Nephron progenitor cell (in vitro differentiated cells): ENCODE data around the gene AMDHD1.
"Not testable (repeated sequence)": the region's sequence is repeated elsewhere in the genome, so short reads cannot be mapped to it uniquely, and the experiment has no call there.

Experiments
- DNase-seq: peaks from one replicate; pipeline ENCODE4 v3.0.0; 2021
- H3K27ac Mint-ChIP-seq: 2 replicates; pipeline ENCODE4 v1.8.0; 2021; ENCODE audit warnings: mild to moderate bottlenecking, moderate library complexity, mixed read lengths
- H3K27me3 Mint-ChIP-seq: 2 replicates; pipeline ENCODE4 v1.8.0; 2021; ENCODE audit warnings: mild to moderate bottlenecking, low read depth, mixed read lengths; ENCODE audit not compliant: poor library complexity
- H3K36me3 Mint-ChIP-seq: 2 replicates; pipeline ENCODE4 v1.8.0; 2021; ENCODE audit warnings: low read depth, mixed read lengths
- H3K4me1 Mint-ChIP-seq: 2 replicates; pipeline ENCODE4 v1.8.0; 2021; ENCODE audit warnings: mixed read lengths
- H3K4me3 Mint-ChIP-seq: 2 replicates; pipeline ENCODE4 v1.8.0; 2021; ENCODE audit warnings: mild to moderate bottlenecking, moderate library complexity, mixed read lengths
- H3K9me3 Mint-ChIP-seq: 2 replicates; pipeline ENCODE4 v1.8.0; 2021; ENCODE audit warnings: mild to moderate bottlenecking, moderate library complexity, mixed read lengths
- TF ChIP-seq, protein P1 (sequence below): fragments of 200-600 bp; sonication (generic); IDR thresholded peaks from 2 replicates; pipeline ENCODE4 v1.5.0; 2021; ENCODE audit warnings: antibody characterized with exemption

The AMDHD1 gene

DNA sequence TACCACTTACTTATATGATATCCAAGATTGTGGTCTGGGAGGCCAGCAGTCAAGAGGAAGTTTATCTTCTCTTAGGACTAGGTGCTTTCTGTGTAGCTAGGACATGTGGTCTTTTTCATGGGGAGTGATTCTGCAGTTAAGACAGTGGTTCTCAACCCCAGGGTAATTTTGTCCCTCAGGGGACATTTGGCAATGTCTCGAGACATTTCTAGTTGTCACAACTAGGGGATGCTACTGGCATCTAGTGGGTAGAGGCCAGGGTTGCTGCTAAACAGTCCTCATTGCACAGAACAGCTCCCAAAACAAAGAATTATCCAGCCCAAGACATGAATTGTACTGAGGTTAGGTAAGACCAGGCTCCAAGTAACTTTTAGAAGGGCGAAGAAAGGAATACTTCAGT lies 20.0 kb downstream of the AMDHD1 start:
- no peak for DNase-seq
- Mint-ChIP-seq H3K9me3 (no peaks in the 10 kb centered on the region), H3K36me3 (no peaks in the 10 kb centered on the region), H3K27me3 (peaks cover 7% of the 10 kb centered on the region), H3K27ac (no peak overlapping the region), H3K4me1 (peaks cover 11% of the 10 kb centered on the region), H3K4me3 (no peak overlapping the region)
- TF ChIP-seq, protein P1, sequence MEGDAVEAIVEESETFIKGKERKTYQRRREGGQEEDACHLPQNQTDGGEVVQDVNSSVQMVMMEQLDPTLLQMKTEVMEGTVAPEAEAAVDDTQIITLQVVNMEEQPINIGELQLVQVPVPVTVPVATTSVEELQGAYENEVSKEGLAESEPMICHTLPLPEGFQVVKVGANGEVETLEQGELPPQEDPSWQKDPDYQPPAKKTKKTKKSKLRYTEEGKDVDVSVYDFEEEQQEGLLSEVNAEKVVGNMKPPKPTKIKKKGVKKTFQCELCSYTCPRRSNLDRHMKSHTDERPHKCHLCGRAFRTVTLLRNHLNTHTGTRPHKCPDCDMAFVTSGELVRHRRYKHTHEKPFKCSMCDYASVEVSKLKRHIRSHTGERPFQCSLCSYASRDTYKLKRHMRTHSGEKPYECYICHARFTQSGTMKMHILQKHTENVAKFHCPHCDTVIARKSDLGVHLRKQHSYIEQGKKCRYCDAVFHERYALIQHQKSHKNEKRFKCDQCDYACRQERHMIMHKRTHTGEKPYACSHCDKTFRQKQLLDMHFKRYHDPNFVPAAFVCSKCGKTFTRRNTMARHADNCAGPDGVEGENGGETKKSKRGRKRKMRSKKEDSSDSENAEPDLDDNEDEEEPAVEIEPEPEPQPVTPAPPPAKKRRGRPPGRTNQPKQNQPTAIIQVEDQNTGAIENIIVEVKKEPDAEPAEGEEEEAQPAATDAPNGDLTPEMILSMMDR = peak; percentile 29

DNA sequence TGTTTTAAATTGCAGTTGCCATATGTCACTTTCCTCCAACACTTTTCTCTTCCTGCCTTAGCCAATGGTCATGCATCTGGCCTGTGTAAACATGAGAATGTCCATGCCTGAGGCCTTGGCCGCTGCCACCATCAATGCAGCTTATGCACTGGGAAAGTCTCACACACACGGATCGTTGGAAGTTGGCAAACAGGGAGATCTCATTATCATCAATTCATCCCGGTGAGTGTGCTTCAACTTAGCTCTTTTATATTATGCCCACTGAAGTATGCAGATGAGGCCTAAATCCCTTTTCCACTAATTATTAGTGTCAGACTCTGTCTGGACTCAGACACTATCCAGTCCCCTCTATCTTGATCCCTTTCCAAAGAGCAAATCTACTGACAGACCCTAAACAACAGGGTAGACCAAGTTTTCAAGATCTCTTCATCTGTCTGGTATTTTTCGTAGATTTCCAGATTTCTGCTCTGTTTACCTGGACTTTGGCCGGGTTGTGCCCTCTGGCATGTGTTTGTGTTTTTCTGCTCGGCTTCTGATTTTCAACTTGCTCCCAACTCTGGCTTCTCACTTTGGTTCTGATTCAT lies 23.2 kb downstream of the AMDHD1 start:
- H3K27ac Mint-ChIP-seq = no peak overlapping the region
- peaks cover 7% of the 10 kb centered on the region for H3K36me3 Mint-ChIP-seq

DNA sequence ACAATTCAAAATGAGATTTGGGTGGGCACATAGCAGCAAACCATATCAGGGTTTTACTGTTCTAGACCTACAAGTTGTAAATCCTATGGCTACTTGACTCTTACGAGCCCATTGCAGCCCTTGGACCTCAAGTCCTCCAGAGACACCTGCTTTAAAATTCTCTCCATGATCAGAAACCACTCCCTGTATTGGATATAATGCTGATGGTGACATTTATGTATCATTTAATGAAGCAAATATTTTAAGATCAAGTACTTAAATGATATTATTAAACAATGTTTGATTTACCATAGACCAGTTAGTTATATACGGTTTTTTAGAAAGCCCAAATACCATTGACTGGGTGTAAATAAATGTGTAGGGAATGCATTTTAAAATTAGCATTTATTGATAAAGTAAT lies 24.2 kb downstream of the AMDHD1 start:
- no peak for DNase-seq
- Mint-ChIP-seq H3K36me3 (peaks cover 7% of the 10 kb centered on the region), H3K27ac (no peak overlapping the region), H3K27me3 (no peaks in the 10 kb centered on the region), H3K4me1 (peaks cover 25% of the 10 kb centered on the region), H3K9me3 (peaks cover 13% of the 10 kb centered on the region), H3K4me3 (no peak overlapping the region)
- TF ChIP-seq, protein P1 = no peak

More for the DNA sequence above, 23.2 kb downstream of the AMDHD1 start:
- H3K4me1 Mint-ChIP-seq = peaks cover 22% of the 10 kb centered on the region
- DNase-seq = no peak
- TF ChIP-seq, protein P1 = no peak
- peaks cover 13% of the 10 kb centered on the region for H3K9me3 Mint-ChIP-seq
- H3K4me3 Mint-ChIP-seq = no peak overlapping the region
- H3K27me3 Mint-ChIP-seq = no peaks in the 10 kb centered on the region

DNA sequence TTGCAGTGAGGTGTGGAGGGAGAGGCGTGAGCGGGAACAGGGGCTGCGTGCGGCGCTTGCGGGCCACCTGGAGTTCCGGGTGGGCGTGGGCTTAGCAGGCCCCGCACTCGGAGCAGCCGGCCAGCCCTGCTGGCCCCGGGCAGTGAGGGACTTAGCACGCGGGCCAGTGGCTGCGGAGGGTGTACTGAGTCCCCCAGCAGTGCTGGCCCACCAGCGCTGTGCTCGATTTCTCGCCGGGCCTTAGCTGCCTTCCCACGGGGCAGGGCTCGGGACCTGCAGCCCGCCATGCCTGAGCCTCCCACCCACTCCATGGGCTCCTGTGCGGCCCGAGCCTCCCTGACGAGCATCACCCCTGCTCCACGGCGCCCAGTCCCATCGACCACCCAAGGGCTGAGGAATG lies 26.0 kb downstream of the AMDHD1 start:
- not testable (repeated sequence) for H3K27me3 Mint-ChIP-seq, H3K27ac Mint-ChIP-seq, DNase-seq, H3K36me3 Mint-ChIP-seq, H3K4me3 Mint-ChIP-seq
- H3K9me3 Mint-ChIP-seq = peaks cover 13% of the 10 kb centered on the region
- peaks cover 43% of the 10 kb centered on the region for H3K4me1 Mint-ChIP-seq

DNA sequence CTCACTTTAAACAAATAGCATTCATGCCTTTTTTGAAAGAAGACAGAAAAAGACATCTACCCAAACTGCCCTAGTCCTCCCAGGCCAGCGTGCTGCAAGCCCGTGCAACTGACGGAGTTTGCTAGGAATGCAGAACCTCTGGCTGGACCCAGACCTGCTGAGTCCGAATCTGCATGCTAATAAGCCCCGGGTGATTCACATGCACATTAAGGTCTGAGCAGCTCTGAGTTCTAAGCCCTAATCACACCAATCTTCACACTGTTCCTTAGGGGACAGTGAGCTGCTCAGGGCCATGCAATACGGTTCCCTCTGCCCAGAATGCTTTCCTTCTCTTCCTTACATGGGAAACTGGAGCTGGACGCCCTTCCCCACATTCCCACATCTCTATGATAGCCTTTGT lies 27.8 kb downstream of the AMDHD1 start:
- no peak for DNase-seq
- H3K36me3 Mint-ChIP-seq = peaks cover 7% of the 10 kb centered on the region
- TF ChIP-seq, protein P1 = no peak
- peaks cover 13% of the 10 kb centered on the region for H3K9me3 Mint-ChIP-seq
- H3K4me1 Mint-ChIP-seq = peaks cover 47% of the 10 kb centered on the region
- no peak overlapping the region for H3K27ac Mint-ChIP-seq
- H3K4me3 Mint-ChIP-seq = no peak overlapping the region
- no peaks in the 10 kb centered on the region for H3K27me3 Mint-ChIP-seq

DNA sequence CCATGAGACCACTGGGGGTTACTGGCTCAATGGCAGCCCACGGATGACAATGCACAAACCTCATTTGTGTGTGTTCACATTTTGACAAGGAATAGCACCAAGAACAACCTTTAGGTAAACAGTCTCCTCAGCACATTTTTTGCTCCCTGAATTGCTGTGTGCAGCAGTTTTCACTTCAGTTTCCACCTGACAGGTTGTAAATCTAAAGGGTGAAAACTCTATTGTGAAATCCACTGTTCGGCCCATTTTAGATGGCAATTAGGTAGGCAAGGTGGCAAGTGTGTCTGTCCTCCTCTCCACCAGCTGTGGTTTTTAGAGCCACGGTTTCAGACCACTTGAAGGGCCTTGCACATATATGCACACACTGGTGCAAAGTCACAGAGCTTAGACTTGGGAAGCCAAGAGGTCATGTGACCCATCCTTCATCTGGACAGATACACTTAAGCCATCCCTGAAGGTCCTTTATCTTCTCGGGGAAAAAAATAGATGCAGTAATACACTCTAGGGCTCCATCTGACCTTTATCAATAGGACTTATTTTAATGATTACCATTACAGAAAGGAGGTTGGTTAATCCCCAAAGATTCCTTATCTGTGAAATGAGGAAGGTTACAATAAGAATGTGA lies 29.8 kb downstream of the AMDHD1 start:
- no peaks in the 10 kb centered on the region for H3K27me3 Mint-ChIP-seq
- no peak overlapping the region for H3K4me3 Mint-ChIP-seq
- H3K36me3 Mint-ChIP-seq = peaks cover 7% of the 10 kb centered on the region
- TF ChIP-seq, protein P1 = no peak
- H3K9me3 Mint-ChIP-seq = peaks cover 13% of the 10 kb centered on the region
- no peak for DNase-seq
- H3K27ac Mint-ChIP-seq = peak overlapping the region; percentile 64
- H3K4me1 Mint-ChIP-seq = peaks cover 36% of the 10 kb centered on the region
